ENCODE measurements around the gene PCBP3. TPM values are rescaled to one million over a fixed set of nuclear protein-coding genes. Genes with fewer than 3 reads are reported as not detected.

The PCBP3 gene
- total RNA-seq, 1 donor from 2014 or later: 1.5 TPM

DNA sequence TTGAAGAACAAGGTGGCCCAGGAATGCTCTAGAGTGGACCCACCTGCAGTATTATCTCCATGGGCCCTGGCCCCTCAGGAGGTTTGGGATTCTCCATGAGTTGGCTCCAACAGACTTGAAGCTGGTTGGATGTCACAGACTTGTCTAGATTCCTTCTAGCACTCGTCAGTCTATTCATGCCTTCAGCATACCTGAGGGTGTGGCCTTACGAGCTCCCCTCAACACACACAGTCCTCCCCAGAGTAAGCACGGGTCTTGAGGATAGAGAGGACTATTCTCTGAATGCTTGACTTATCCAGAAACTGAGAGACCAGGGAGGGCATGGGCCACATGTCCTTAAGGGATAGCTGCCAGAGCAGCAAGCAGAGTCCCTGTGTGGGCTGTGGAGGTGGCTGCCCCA is 292.1 kb downstream of the PCBP3 start:
- no peak for DNase-seq (ENCODE audit: extremely low read depth, low read depth, low spot score)

DNA sequence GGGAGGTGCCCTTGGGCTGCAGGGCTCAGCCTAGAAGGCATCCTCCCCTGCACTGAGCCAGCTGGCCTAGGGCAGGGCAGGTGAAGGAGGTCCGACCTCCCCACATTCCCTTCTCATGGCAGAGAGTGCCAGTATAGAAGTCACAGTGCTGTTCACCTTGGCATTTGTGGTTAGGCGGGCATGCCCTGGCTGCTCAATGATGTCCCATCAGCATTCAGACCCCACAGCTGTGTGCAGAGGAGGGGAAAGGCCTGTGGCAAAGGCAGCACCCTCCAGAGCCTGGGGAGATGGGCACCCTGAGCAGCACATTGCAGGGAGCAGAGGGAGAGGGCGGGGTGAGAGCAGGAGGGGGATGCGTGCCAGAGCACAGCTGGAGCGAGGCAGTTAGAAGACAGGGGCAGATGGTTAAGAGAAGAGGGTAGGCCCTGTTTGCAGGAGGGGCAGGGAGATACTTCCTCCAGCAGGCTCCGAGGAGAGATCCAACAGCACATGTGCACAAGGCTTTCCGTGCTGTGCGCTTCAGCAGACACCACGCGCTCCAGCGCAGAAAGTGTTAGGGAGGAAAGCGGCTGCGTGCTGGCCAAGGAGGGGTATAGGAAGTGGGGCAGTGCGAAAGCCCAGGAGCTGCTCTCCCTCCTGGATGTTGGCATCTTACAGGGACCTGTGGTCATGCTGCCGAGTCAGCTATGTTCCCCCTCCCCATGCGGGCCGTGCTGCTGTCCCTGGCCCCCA is 294.4 kb downstream of the PCBP3 start:
- no peak for DNase-seq (ENCODE audit: extremely low read depth, low read depth, low spot score)

DNA sequence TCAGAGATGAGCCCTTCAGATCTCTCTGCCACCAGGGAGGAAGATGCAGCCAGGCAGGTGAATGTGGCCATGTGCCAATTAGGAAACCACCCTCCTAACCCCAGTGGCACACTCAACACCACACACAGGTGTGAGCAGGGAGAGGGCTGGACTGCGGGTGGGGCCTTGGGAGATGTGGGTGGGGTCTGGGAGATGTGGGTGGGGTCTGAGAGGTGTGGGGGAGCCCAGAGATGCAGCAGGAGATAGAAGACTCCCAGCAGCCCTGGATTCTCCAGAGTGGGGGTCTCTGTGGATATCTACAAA is 294.9 kb downstream of the PCBP3 start:
- no peak for DNase-seq (ENCODE audit: extremely low read depth, low read depth, low spot score)

DNA sequence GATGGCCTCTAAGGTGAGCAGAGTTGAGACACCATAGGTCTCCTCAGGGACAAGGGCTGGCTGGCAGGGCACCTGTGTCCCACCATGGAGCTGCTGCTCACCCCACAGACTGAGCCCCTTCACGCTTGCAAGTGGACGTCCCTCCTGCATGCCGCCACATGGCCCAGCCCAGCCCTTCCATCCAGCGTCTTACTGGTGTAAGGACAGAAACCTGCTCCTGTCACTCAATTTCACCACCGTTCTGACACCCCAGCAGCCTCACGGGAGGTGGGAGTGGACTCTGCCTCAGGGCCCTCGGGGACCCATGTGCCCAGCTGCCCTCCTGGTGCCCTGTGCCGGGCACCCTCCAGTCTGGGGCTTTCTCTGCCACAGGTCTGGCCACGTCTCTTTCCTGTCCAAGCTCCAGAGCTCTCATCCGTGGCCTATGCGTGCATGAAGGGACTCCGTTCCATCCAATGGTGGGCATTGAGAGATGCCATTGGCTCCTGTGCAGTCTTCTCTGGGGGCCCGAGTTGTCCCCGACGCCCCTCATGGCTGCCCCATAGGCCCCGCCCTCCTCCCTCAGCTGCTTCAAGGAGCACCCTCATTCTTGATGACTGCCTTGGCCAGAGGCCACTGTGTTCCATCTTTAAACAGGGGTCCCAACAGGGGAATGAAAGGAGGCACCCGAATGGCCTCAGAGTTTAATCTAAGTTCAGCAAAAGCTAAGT is 295.4 kb downstream of the PCBP3 start:
- no peak for DNase-seq (ENCODE audit: extremely low read depth, low read depth, low spot score)

DNA sequence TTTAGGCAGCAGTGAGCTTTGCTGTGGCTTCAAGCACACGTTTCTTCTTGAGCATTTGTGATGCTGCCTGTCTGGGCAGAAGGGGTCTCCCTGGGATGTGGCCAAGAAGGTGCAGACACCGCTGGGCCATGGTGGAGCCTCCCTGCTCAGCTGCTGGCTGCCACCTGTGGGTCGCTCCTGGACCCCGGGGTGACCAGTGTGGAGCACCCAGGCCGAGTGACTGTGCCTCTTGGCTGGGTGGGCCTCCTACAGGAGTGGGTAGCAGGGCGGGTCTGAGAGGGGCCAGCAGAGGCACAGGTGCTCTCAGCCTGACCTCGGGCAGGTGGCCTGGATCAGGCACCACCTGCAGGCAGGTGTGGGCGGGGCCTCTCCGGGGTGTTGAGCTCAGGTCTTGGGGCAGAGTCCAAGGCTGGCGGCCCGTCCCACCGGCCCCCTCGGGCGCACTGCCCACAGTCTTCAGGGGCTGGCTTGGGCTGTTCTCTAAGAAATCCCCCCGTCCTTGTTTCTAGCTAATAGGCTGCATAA is 296.1 kb downstream of the PCBP3 start:
- no peak for DNase-seq (ENCODE audit: extremely low read depth, low read depth, low spot score)

DNA sequence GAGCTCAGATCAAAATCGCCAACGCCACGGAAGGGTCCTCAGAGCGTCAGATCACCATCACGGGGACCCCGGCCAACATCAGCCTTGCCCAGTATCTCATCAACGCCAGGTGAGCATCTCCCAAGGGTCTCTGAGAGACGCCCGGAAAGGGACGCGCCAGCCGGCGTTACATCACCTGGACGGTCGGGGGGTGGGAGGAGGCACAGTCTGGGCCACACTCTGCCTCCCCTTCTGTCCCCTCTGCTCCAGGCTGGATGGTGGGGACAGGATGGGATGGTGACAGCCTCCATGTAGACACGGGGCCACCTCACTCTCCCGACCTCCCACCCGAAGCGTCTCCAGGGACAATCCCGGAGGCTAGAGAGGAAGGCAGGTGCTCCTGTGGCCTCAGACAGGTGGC is 296.6 kb downstream of the PCBP3 start:
- no peak for DNase-seq (ENCODE audit: extremely low read depth, low read depth, low spot score)

DNA sequence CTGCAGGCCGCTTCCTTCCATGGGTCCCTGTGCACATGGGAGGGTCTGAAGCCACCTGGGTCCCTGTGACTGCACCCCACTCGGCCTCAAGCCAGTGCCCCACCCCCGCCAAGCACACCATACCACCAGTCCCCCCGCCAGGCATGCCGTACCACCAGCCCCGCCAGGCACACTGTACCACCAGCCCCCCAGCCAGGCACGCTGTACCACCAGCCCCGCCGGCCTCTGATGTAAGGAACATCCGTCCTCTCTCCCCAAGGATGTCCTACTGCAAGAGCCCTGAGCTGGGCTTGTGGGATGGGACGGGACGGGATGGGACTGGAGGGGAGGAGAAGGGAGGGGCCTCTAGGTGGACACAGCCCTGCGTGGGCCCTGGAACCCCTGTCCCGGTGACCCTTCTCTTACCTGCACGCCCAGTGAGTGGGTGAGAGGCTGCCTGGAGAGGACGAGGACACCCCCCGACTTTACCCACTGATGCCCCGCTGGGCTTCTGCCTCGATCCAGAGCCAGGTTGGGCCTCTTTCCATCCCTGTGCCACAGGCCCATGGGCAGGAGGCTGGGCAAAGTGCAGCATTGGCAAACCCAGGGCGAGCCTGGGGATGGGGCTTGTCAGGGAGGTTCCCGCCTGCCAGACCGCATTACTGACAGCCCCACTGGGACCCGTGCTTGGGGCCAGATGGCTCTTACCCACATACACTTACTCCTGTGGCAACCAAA is 297.3 kb downstream of the PCBP3 start:
- DNase-seq (ENCODE audit: extremely low read depth, low read depth, low spot score): no peak

DNA sequence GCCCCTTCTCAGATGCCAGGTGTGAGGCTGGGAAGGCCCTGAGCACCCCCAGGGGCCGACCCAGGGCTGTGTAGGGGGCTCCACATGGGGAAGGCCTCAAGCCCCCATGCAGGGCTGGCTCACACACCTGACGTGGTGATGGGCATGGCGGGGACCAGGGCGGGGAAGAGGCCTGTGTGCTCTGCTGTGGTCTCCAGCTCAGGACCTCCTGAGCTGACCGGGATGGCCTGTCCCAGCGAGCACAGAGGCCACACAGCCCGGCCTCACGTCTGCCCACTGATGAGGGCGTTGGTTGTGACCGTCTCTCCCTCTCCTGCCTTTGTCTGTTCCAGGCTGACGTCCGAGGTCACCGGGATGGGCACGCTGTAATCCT is 297.8 kb downstream of the PCBP3 start:
- no peak for DNase-seq (ENCODE audit: extremely low read depth, low read depth, low spot score)

DNA sequence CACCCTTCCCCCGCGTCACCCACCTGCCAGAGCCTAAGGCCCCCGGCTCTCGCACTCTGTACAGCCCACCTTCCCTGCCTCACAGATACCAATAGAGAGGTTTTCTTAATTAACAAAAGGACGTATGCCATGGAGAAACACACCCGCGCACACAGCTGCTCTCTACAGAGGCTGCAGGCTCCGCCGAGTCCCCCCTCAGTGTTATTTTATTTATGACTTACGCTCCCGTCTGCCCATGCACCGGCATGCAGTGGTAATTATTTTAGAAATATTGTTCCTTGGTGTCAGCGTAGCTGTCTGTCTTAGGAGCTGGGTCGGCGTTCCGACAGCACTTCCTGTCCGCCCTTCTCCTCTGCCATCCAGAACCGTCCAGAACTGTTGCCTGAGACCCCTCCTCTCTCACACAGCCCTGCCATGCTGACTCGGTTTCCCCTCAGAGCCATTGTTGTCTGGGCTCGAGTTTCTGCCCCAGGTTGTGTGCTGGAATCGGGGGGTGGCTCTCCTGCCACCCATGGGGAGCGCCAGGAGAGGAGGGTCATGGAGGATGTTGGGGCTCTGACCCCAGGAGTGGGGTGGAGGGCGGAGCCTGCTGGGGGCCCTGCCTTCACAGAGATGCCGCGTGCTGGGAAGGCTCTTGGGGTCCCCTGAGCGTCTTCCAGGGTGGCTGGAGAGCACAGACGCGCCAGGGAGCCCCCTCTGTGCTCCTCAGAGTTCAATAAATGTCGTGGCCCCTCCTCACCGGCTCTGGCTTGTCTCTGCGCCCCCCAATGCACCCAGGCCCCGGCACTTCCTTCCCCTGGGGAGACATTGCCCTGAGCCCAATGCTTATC is 298.4 kb downstream of the PCBP3 start:
- DNase-seq (ENCODE audit: extremely low read depth, low read depth, low spot score): no peak

DNA sequence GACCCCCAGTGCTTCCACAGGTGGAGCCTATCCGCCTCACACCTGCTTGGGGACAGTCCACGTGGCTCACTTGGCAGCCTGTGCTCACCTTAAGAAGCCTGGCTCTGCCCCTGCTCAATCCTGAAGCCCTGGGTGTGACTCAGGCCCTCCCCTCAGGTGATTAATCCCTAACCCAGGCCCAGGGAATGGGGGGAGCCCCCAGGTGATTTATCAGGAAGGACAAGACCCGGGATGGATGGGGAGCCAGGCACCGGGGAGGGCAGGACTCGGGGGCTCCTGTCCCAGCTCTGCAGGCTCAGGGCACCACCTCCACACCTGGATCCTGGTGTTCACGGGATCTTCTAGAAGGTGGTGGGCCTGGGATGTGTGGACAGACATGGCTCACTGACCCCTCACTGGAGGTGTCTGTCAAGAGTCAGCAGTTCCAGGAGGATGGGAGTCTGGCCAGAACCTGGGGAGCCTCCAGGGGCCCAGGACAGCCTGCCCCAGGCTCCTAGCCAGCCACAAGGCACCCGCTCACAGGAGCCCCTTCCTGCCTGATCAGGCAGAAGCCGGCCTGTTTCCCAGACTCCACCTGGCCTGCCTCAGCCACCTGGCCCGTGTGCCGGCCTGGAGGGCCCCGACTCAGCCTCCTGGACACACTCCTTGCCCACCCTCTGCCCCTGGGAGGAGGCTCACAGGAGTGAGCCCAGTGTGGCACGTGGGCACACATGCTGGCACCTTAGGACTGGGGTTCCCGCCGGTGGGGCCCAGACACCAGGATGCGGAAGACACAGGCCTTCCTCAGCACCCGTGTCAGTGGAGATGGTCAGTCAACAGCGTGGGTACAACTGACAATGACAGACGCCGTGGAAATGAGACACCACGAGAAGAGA is 299.5 kb downstream of the PCBP3 start:
- no peak for DNase-seq (ENCODE audit: extremely low read depth, low read depth, low spot score)

DNA sequence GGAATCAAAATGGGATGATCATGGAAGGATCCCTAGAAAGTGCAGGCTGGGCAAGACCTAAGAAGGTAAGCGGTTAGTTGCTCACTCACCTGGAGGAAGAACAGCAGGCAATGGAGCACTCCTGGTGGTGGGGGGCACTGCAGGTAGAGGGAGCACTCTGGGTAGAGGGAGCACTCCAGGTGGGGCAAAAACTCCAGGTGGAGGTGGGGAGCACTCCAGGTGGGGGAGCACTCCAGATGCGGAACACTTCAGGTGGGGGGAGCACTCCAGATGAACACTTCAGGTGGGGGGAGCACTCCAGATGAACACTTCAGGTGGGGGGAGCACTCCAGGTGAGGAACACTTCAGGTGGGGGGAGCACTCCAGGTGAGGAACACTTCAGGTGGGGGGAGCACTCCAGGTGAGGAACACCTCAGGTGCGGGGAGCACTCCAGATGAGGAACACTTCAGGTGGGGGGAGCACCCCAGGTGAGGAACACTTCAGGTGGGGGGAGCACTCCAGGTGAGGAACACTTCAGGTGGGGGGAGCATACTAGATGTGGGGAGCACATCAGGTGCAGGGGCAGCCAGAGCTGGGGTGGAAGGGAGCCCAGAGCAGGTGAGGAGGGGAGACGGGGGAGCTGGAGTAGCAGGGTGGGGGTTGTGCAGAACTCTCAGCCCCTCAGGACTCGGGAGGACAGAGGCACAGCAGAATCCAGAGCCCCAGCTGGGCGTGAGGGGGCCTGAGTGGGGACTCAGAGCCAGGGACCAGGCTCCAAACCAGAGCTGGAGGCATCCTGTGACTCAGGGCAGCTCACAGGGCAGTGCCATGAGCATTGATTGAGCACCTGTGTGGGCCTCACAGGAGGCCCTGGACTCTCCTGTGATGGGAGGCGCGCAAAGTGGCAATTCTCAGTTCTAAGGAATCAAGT is 300.4 kb downstream of the PCBP3 start:
- no peak for DNase-seq (ENCODE audit: extremely low read depth, low read depth, low spot score)

DNA sequence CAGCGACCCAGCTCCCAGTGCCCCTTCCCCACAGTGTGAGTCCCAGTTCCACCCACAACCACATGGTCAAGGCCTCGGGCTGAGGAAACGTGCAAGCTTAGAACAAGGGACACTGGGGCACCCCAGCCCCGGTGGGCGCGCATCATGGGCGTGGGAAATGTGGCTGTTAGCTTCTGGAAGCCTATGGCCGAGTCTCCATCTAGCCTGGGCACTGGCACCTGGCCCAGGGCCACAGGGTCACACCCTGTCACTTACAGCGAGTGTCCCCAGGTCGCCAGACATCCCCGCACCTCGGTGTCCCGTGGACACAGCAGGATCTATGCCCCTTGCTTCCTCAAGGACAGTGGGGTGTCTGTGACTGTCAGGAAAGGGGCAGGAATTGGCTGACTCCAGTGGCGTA is 301.1 kb downstream of the PCBP3 start:
- DNase-seq (ENCODE audit: extremely low read depth, low read depth, low spot score): no peak

DNA sequence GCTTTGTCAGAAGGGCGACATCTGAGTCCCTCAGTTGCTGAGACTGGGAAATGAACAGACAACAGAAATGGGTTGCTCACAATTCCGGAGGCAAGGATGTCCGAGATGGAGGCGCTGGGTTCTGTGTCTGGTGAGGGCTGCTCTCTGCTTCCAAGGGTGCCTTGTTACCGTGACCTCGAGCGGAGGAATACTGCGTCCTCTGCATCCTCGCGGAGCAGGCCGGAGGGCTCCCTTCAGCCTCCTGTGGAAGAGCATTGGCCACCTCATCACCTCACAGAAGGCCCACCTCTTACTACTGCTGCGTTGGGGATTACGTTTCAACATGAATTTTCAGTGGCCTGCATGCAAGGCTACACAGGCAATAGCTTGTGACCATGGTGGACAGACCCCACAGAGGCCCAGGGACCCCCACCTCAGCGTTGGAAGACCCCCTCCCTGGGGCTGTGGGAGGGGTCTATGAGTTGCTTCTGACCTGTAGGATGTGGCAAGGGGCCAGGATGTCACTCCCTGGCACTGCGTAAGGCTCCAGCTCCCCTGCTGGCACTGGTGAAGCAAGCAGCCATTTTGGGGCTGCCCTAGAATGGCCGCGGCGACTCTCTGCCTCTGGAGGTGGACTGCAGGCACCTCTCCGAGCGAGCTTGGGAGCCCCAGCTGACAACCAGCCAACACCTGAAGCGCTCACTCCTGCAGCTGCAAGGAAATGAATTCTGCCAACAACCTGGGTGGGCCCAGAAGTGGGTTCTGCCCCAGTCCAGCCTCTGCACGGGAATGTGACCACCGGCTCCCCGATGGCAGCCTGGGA is 301.7 kb downstream of the PCBP3 start:
- no peak for DNase-seq (ENCODE audit: extremely low read depth, low read depth, low spot score)

DNA sequence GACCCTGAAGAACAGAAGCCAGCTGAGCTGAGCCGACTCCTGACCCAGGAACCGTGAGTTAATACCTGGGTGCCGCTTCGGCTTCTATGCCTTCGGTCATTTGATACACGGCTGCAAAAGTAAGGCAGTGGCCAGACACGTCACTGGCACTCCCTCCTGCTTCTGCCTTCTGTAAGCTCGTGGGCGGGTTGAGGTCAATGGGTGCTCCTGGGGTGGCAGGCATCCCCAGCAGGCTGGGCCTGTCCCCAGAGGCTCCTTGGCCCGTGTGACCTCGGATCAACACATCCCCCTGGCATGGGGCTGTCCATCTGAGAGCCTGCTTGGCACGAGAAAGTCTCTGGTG is 302.3 kb downstream of the PCBP3 start:
- no peak for DNase-seq (ENCODE audit: extremely low read depth, low read depth, low spot score)

DNA sequence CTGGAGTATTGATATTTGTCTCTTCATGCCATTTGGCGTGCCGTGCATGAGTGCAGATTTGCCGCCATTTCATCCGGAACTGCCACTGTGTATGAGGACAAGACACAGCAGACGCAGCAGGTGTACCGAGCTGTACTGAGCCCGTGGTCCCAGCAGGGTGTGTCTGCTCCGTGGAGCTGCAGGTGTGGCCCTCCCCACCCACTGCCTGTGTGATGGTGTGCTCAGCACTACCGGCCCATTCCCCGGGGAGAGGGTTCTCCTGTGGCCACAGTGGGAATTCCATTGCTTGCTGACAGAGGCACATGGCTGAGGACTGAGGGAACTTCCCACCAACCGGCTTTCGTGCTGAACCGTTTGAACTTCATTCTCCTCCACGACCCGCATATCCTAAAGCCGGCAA is 303.8 kb downstream of the PCBP3 start:
- no peak for DNase-seq (ENCODE audit: extremely low read depth, low read depth, low spot score)

DNA sequence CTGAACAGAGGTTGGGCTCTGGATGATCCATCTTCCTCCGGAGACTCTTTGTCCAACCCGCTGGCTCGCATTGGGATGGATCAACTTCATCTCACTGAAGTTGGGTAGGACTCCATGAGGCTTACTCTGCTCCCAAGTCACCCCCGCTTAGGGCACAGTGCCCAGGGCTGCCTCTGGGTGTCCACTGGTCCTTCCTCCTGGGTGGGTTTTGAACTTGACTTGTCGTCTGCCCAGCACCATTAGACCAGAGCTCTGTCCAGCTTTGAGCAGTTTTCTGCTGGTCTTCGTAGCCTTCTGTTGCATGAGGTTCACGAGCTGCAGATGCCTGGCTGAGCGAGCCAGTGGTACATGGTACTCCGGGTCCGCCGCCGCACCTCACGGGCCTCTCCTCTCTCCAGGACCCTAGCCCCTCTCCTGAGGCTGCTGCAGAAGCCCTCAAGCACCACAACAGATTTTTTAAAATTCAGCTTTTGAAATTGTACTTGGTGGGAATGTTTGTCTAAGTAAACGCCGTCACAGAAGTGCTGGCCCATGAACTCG is 304.3 kb downstream of the PCBP3 start:
- no peak for DNase-seq (ENCODE audit: extremely low read depth, low read depth, low spot score)

DNA sequence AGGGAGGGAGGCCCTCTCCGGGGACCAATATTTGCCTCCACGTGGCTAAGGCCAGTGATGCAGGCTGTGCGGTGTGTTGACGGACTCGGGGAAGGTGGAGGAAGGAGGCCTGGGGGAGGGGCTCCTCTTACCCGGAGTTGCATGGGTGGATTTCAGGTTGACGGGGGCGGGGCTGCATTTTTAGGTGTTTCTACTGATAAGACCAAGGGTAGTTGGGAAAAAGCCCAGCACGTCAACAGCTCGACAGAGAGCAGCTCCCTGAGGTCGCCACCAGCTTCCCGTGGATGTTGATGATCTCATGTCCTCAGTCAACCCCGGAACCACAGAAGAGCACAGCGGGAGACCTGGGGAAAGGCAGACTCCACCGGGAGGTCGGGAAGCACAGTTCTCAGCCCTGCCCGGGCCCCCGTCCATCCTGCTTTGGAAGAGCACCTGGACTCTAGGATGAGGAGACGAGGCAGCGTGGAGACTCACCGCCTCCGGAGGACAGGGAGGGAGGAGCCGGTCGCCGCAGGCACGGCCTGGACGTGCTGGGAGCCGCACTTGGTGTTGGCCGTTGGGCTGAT is 305.1 kb downstream of the PCBP3 start:
- no peak for DNase-seq (ENCODE audit: extremely low read depth, low read depth, low spot score)

Data from glomerular endothelial cell (primary cell).